Trophoblast cell (in vitro differentiated cells and primary cell): ENCODE data around the gene CDH5.

Experiments
- DNase-seq, 2 donors: peaks; one replicate each; pipeline ENCODE4 v3.0.0-alpha.2; 2016
- H2AFZ ChIP-seq: 2 replicates; pipeline ENCODE4 v1.6.1; 2013; ENCODE audit warnings: low read length, moderate library complexity, mild to moderate bottlenecking; ENCODE audit not compliant: insufficient read depth, poor library complexity
- H2AK5ac ChIP-seq: 2 replicates; pipeline ENCODE4 v1.6.1; 2013; ENCODE audit warnings: mild to moderate bottlenecking, low read length
- H2BK120ac ChIP-seq: 2 replicates; pipeline ENCODE4 v1.6.1; 2013; ENCODE audit warnings: low read length, mild to moderate bottlenecking, moderate library complexity; ENCODE audit not compliant: insufficient read depth, poor library complexity
- H2BK12ac ChIP-seq: 2 replicates; pipeline ENCODE4 v1.6.1; 2013; ENCODE audit warnings: mild to moderate bottlenecking, low read length, moderate library complexity
- H2BK5ac ChIP-seq: 2 replicates; pipeline ENCODE4 v1.6.1; 2013; ENCODE audit warnings: low read length, low read depth, moderate library complexity, mild to moderate bottlenecking; ENCODE audit not compliant: poor library complexity
- H3K14ac ChIP-seq: 2 replicates; pipeline ENCODE4 v1.6.1; 2013; ENCODE audit warnings: mild to moderate bottlenecking, low read length
- H3K18ac ChIP-seq: 2 replicates; pipeline ENCODE4 v1.6.1; 2013; ENCODE audit warnings: mild to moderate bottlenecking, low read length
- H3K23ac ChIP-seq: 2 replicates; pipeline ENCODE4 v1.6.1; 2013; ENCODE audit warnings: low read length
- H3K27ac ChIP-seq: 2 replicates; pipeline ENCODE4 v1.5.1; 2013; ENCODE audit warnings: low read depth, mild to moderate bottlenecking, inconsistent platforms, low read length, moderate library complexity
- H3K27me3 ChIP-seq: 2 replicates; pipeline ENCODE4 v1.6.1; 2013; ENCODE audit warnings: inconsistent platforms, mild to moderate bottlenecking, low read length, moderate library complexity; ENCODE audit not compliant: insufficient read depth
- H3K36me3 ChIP-seq, 2 experiments: 1 replicate in 1 of 2; 2 replicates in 1 of 2; pipeline ENCODE4 v1.6.1; 2013; ENCODE audit warnings: low read length in 2 of 2, mild to moderate bottlenecking in 2 of 2, moderate library complexity in 1 of 2; ENCODE audit not compliant: insufficient read depth in 2 of 2, control insufficient read depth in 1 of 2
- H3K4ac ChIP-seq: 2 replicates; pipeline ENCODE4 v1.6.1; 2013; ENCODE audit warnings: low read depth, mild to moderate bottlenecking, low read length, moderate library complexity
- H3K4me1 ChIP-seq, 2 experiments: 1 replicate in 1 of 2; 2 replicates in 1 of 2; pipeline ENCODE4 v1.6.1; 2013; ENCODE audit warnings: low read length in 2 of 2, mild to moderate bottlenecking in 2 of 2, moderate library complexity in 1 of 2; ENCODE audit not compliant: insufficient read depth in 2 of 2, control insufficient read depth in 1 of 2
- H3K4me2 ChIP-seq: 2 replicates; pipeline ENCODE4 v1.6.1; 2013; ENCODE audit warnings: inconsistent platforms, mild to moderate bottlenecking, low read length, moderate library complexity
- H3K4me3 ChIP-seq: 2 replicates; pipeline ENCODE4 v1.5.1; 2013; ENCODE audit warnings: mild to moderate bottlenecking, low read depth, low read length, inconsistent platforms
- H3K79me1 ChIP-seq: one replicate; pipeline ENCODE4 v1.6.1; 2013; ENCODE audit warnings: low read length
- H3K79me2 ChIP-seq: 2 replicates; pipeline ENCODE4 v1.6.1; 2013; ENCODE audit warnings: low read length, mild to moderate bottlenecking; ENCODE audit not compliant: control insufficient read depth, insufficient read depth, poor library complexity
- H3K9ac ChIP-seq: 2 replicates; pipeline ENCODE4 v1.6.1; 2013; ENCODE audit warnings: mild to moderate bottlenecking, low read length
- H3K9me3 ChIP-seq: 2 replicates; pipeline ENCODE4 v1.6.1; 2013; ENCODE audit warnings: low read depth, mild to moderate bottlenecking, control low read depth, inconsistent platforms, low read length; ENCODE audit not compliant: insufficient read depth
- H4K12ac ChIP-seq: 2 replicates; pipeline ENCODE4 v1.6.1; 2013; ENCODE audit warnings: low read depth, mild to moderate bottlenecking, low read length, moderate library complexity
- H4K8ac ChIP-seq: 2 replicates; pipeline ENCODE4 v1.6.1; 2013; ENCODE audit warnings: low read depth, mild to moderate bottlenecking, low read length, moderate library complexity
- H4K91ac ChIP-seq: one replicate; pipeline ENCODE4 v1.6.1; 2013; ENCODE audit warnings: low read depth, mild to moderate bottlenecking, low read length, moderate library complexity
- WGBS: extraction: QIAGEN DNeasy Blood & Tissue Kit; methylation state at CpG from one replicate; pipeline ENCODE4 v1.1.7; 2013; ENCODE audit warnings: missing lambda C conversion rate; ENCODE audit not compliant: insufficient read length, insufficient coverage; ENCODE audit errors: extremely low coverage; 5-methylcytosine and 5-hydroxymethylcytosine counted together

The CDH5 gene

DNA sequence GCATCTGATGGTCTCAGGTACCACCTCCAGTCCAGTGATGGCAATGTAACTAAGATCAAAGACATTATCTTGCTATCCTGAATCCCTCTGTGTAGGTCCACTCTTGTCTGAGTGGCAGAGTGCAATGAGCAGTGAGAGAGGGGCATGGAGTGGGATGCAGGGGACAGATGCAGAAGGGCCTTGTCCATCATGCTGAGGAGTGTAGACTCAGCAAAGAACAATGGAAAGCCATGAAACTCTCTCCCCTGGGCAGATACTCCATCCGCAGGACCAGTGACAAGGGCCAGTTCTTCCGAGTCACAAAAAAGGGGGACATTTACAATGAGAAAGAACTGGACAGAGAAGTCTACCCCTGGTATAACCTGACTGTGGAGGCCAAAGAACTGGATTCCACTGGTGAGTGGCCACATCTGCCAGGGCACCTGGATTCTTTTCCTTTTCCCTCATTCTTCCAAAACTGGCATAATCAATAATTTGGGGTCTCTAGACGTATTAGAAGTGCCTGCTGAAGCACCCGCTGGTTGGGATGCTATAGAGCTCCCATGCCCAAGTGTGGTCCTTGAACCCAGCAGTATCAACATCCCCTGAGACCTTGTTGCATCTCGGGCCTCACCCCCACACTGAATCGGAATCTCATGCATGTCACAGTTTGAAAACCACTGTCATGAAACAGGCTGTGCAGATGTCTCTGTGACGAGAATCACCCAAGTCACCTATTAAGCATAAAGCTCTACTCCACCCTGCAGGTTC lies 29.5 kb downstream of the CDH5 start:
- Histone ChIP-seq H4K12ac (no peak overlapping the region), H2AK5ac (no peak overlapping the region), H3K4me3 (no peak overlapping the region), H3K9ac (no peak overlapping the region), H2BK5ac (no peak overlapping the region), H3K14ac (no peak overlapping the region), H3K9me3 (no peaks in the 10 kb centered on the region), H3K36me3 (peaks cover 3 to 5% of the 10 kb centered on the region in 2 experiments), H3K79me2 (no peaks in the 10 kb centered on the region), H3K18ac (no peak overlapping the region), H2BK120ac (no peak overlapping the region), H2AFZ (no peak overlapping the region), H2BK12ac (no peak overlapping the region), H3K27ac (no peak overlapping the region), H4K91ac (no peak overlapping the region), H3K23ac (no peak overlapping the region), H3K4me1 (no peaks in the 10 kb centered on the region), H3K79me1 (no peaks in the 10 kb centered on the region), H3K27me3 (no peaks in the 10 kb centered on the region), H4K8ac (no peak overlapping the region), H3K4me2 (no peak overlapping the region), H3K4ac (no peak overlapping the region)
- no peak for DNase-seq
- whole genome bisulfite sequencing = no CpG with 5 or more reads among the region's 7 CpGs

DNA sequence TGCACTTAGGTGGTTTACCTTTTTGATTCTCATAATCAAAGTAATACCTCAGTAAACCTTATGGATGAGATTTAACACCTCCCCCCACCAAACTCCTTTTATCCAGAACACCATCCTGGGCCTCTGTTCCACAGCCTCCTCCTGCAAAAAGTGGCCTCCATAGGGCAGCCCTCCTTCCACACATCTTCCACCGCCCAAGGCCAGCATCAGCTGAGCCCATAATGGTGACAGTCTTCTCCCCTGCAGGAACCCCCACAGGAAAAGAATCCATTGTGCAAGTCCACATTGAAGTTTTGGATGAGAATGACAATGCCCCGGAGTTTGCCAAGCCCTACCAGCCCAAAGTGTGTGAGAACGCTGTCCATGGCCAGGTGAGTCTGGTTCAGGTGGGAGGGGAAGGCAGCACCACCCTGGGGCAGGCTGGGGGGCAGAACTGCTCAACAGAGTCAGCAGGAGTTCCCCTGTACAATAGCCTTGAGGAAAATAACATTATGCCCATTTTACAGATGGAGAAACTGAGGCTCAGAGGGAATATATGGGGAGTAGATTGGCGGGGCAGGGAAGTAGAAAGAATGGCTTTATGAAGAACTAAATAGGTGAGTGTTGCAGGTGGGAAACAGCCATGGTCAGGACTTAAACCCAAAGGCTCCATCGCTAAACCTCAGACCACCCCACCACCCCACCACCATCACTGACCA lies 31.4 kb downstream of the CDH5 start:
- Histone ChIP-seq H3K4me1 (no peaks in the 10 kb centered on the region), H3K36me3 (peaks cover 3 to 5% of the 10 kb centered on the region in 2 experiments), H4K8ac (no peak overlapping the region), H3K4me2 (no peak overlapping the region), H3K23ac (no peak overlapping the region), H3K14ac (no peak overlapping the region), H3K27ac (no peak overlapping the region), H3K4ac (no peak overlapping the region), H2BK5ac (no peak overlapping the region), H3K9ac (no peak overlapping the region), H2BK120ac (no peak overlapping the region), H3K4me3 (peak overlapping the region; percentile 27), H3K18ac (no peak overlapping the region), H3K9me3 (no peaks in the 10 kb centered on the region), H2BK12ac (no peak overlapping the region), H2AK5ac (no peak overlapping the region), H2AFZ (no peak overlapping the region), H4K91ac (no peak overlapping the region), H3K79me2 (no peaks in the 10 kb centered on the region), H3K79me1 (no peaks in the 10 kb centered on the region), H3K27me3 (no peaks in the 10 kb centered on the region), H4K12ac (no peak overlapping the region)
- WGBS = no CpG with 5 or more reads among the region's 5 CpGs
- DNase-seq = no peak

DNA sequence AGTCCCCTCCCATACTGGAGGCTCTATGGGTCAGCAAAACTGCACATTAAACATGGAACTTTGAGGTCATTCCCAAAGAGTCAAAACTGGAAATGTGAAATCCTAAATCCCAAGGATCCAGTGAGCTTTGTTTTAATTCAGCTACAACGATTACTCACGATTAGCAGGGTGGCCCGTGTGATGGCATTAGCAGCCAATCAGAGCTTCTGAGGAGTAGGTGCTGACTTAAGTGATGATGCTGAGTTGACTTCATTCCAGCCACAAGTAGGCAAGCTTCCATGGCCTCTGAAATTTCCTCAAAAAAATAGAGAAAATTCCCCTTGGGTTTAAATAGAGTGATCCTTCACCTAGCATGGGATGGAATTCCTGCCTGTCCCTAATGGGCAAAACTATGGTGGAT lies 32.5 kb downstream of the CDH5 start:
- Histone ChIP-seq H3K27ac (no peak overlapping the region), H3K79me2 (no peaks in the 10 kb centered on the region), H3K9ac (no peak overlapping the region), H2BK120ac (no peak overlapping the region), H3K79me1 (no peaks in the 10 kb centered on the region), H4K8ac (no peak overlapping the region), H4K12ac (no peak overlapping the region), H4K91ac (no peak overlapping the region), H3K36me3 (peaks cover 3 to 9% of the 10 kb centered on the region in 2 experiments), H2BK12ac (no peak overlapping the region), H3K4ac (no peak overlapping the region), H2BK5ac (no peak overlapping the region), H3K23ac (no peak overlapping the region), H3K4me3 (no peak overlapping the region), H3K18ac (no peak overlapping the region), H3K14ac (no peak overlapping the region), H2AK5ac (no peak overlapping the region), H3K4me2 (no peak overlapping the region), H2AFZ (no peak overlapping the region), H3K4me1 (no peaks in the 10 kb centered on the region), H3K9me3 (no peaks in the 10 kb centered on the region), H3K27me3 (no peaks in the 10 kb centered on the region)
- WGBS = no CpG with 5 or more reads among the region's 3 CpGs
- no peak for DNase-seq

DNA sequence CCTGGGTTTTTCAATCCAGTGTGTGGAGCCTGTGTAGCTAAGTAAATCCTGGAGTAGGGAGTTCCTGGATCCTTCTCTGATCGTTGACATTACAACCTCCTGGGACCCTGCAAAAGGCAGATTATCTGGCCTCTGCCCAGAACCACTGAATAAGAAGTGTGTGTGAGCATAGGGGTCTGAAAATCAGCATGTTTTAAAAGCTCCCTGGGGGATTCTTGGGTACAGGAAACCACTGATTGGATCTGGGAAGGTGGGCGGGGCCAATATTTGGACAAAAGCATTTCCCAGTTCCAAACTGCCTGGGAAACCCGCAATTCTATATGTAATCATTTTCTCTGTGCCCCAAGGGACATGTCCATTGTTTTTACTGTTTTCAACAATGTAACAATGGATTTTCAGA lies 33.4 kb downstream of the CDH5 start:
- H3K27ac ChIP-seq = no peak overlapping the region
- H3K79me1 ChIP-seq = no peaks in the 10 kb centered on the region
- H2AFZ ChIP-seq = no peak overlapping the region
- H4K91ac ChIP-seq = no peak overlapping the region
- DNase-seq = no peak
- H3K4me2 ChIP-seq = no peak overlapping the region
- H3K9me3 ChIP-seq = peaks cover 2% of the 10 kb centered on the region
- H3K14ac ChIP-seq = no peak overlapping the region
- no peak overlapping the region for H4K8ac ChIP-seq
- no peaks in the 10 kb centered on the region for H3K4me1 ChIP-seq
- H3K23ac ChIP-seq = no peak overlapping the region
- no peak overlapping the region for H3K4ac ChIP-seq
- H3K79me2 ChIP-seq = no peaks in the 10 kb centered on the region
- no peak overlapping the region for H3K18ac ChIP-seq
- no CpG with 5 or more reads among the region's 3 CpGs for WGBS
- H3K4me3 ChIP-seq = no peak overlapping the region
- no peak overlapping the region for H3K9ac ChIP-seq
- no peak overlapping the region for H2BK12ac ChIP-seq
- H2AK5ac ChIP-seq = no peak overlapping the region
- no peaks in the 10 kb centered on the region for H3K27me3 ChIP-seq
- no peak overlapping the region for H2BK120ac ChIP-seq
- no peak overlapping the region for H4K12ac ChIP-seq
- no peak overlapping the region for H2BK5ac ChIP-seq
- peaks cover 3 to 9% of the 10 kb centered on the region in 2 experiments for H3K36me3 ChIP-seq
